K562 (cell line): Measurements from ENCODE around the gene VIPR2. TPM values are rescaled to one million over a fixed set of nuclear protein-coding genes. Genes with fewer than 3 reads are reported as not detected.

Experiments used
- ATAC-seq: fragments of 200-7000 bp; cut with Tn5 transposase; 3 replicates; pipeline ENCODE4 v1.9.1; 2020; ENCODE audit warnings: moderate library complexity
- BruUV-seq: library from RNA; stranded (reverse); fragments of 400-500 nt; replicated peaks from 2 replicates; lab custom pipeline; 2021; lab: Mats Ljungman, UMichigan
- CTCF ChIA-PET: fragments of 300-600 bp; formaldehyde crosslinking; extraction: SDS; loops from one replicate; lab custom pipeline; 2021; ENCODE audit warnings: low intra/inter-chr PET ratio; lab: Yijun Ruan, JAX
- POLR2A ChIA-PET: fragments of 300-600, 350-650 bp; sonication (Branson Sonifier 250); formaldehyde crosslinking; extraction: SDS; loops from one replicate; lab custom pipeline; 2021; ENCODE audit warnings: antibody characterized with exemption, inconsistent platforms; lab: Yijun Ruan, JAX
- DNase-seq, 4 experiments: peaks; one replicate each; pipeline versions ENCODE4 v3.0.0 to v3.0.0-alpha.2; 2011 to 2018; ENCODE audit warnings: low spot score in 3 of 4, mixed read lengths in 3 of 4; ENCODE audit errors: extremely low read depth in 1 of 4
- FAIRE-seq: peaks from 2 replicates; lab custom pipeline; 2011; peaks lifted over from hg19 to GRCh38; lab: Jason Lieb, UNC
- H2AFZ ChIP-seq: 2 replicates; pipeline ENCODE4 v1.6.0; 2011; ENCODE audit warnings: low read depth, low read length, control low read depth, inconsistent platforms
- H3K27ac ChIP-seq: fragments of 200-600 bp; 3 replicates; pipeline ENCODE4 v1.8.0; 2011; ENCODE audit warnings: low read depth, mild to moderate bottlenecking, control low read depth, inconsistent platforms, low read length, moderate library complexity, mixed read lengths; ENCODE audit errors: extremely low read depth
- H3K27me3 ChIP-seq, 2 experiments: fragments of 300-600 bp in 1 of 2; 2 replicates in 1 of 2; 3 replicates in 1 of 2; pipeline versions ENCODE4 v1.6.0 to v1.8.0; 2011; ENCODE audit warnings: inconsistent platforms in 2 of 2, low read length in 2 of 2, mild to moderate bottlenecking in 1 of 2, mixed read lengths in 1 of 2, moderate library complexity in 1 of 2; ENCODE audit not compliant: control insufficient read depth in 2 of 2, insufficient read depth in 2 of 2
- H3K36me3 ChIP-seq: fragments of 300-600 bp; 3 replicates; pipeline ENCODE4 v1.8.0; 2011; ENCODE audit warnings: mild to moderate bottlenecking, low read length, inconsistent platforms; ENCODE audit not compliant: control insufficient read depth, insufficient read depth
- H3K4me1 ChIP-seq, 2 experiments: fragments of 200-600 bp in 1 of 2; replicated peaks in 1 of 2; 2 replicates in 1 of 2; 3 replicates in 1 of 2; pipeline versions ENCODE4 v1.5.1 to v1.8.0; 2011; ENCODE audit warnings: inconsistent platforms in 2 of 2, low read length in 2 of 2, mild to moderate bottlenecking in 1 of 2, mixed read lengths in 1 of 2, moderate library complexity in 1 of 2; ENCODE audit not compliant: control insufficient read depth in 2 of 2, insufficient read depth in 2 of 2
- H3K4me2 ChIP-seq: 2 replicates; pipeline ENCODE4 v1.6.1; 2011; ENCODE audit warnings: low read length, control low read depth, inconsistent platforms, mixed read lengths; ENCODE audit not compliant: insufficient read depth
- H3K4me3 ChIP-seq: fragments of 200-600 bp; sonication (generic), shearing (Covaris generic); 2 replicates; pipeline ENCODE4 v1.5.1; 2016; ENCODE audit warnings: control low read depth, inconsistent platforms
- H3K79me2 ChIP-seq: fragments of 200-600 bp; 3 replicates; pipeline ENCODE4 v1.8.0; 2011; ENCODE audit warnings: low read length, inconsistent platforms; ENCODE audit not compliant: control insufficient read depth, insufficient read depth
- H3K9ac ChIP-seq, 2 experiments: 2 replicates each; pipeline versions ENCODE4 v1.6.0 to v1.6.1; 2011; ENCODE audit warnings: low read depth in 2 of 2, low read length in 2 of 2, control low read depth in 1 of 2, inconsistent platforms in 1 of 2, mild to moderate bottlenecking in 1 of 2, mixed read lengths in 1 of 2; ENCODE audit not compliant: insufficient read depth in 1 of 2
- H3K9me1 ChIP-seq: one replicate; pipeline ENCODE4 v1.6.0; 2011; ENCODE audit warnings: inconsistent platforms, mild to moderate bottlenecking, low read length, moderate library complexity; ENCODE audit not compliant: control insufficient read depth, insufficient read depth
- H3K9me3 ChIP-seq: replicated peaks from 2 replicates; pipeline ENCODE4 v1.5.1; 2011; ENCODE audit warnings: low read depth, low read length, inconsistent platforms; ENCODE audit not compliant: control insufficient read depth, insufficient read depth
- H4K20me1 ChIP-seq: replicated peaks from 2 replicates; pipeline ENCODE4 v1.6.1; 2011; ENCODE audit warnings: low read length, inconsistent platforms, mixed read lengths; ENCODE audit not compliant: control insufficient read depth, insufficient read depth
- FOXA1 ChIP-seq: fragments of 450-650 bp; IDR thresholded peaks from 2 replicates; pipeline ENCODE4 v1.6.1; 2016; ENCODE audit warnings: mild to moderate bottlenecking, borderline replicate concordance
- KLF1 ChIP-seq: fragments of 450-650 bp; IDR thresholded peaks from 2 replicates; pipeline ENCODE4 v1.6.1; 2016; ENCODE audit warnings: missing genetic modification characterization, missing compliant biosample characterization
- TEAD1 ChIP-seq, 2 experiments: fragments of 450-650 bp in 1 of 2; sonication (generic) in 1 of 2; formaldehyde crosslinking; IDR thresholded peaks; 2 replicates each; pipeline versions ENCODE4 v1.4.0 to v1.8.0; 2020 to 2022; ENCODE audit warnings: mild to moderate bottlenecking in 2 of 2, missing genetic modification reagents in 1 of 2
- ZC3H8 ChIP-seq: fragments of 450-650 bp; IDR thresholded peaks from 2 replicates; pipeline ENCODE4 v1.6.1; 2017
- WGBS: fragments of 100-300 bp; shearing (Covaris generic); methylation state at CpG from one replicate; pipeline ENCODE4 v1.1.6; 2016; ENCODE audit warnings: low coverage, mixed read lengths; ENCODE audit not compliant: insufficient coverage; ENCODE audit errors: missing lambda C conversion rate; 5-methylcytosine and 5-hydroxymethylcytosine counted together
- in situ Hi-C: fragments of 300-500 bp; cut with MboI; formaldehyde crosslinking; loops from 4 replicates; pipeline ENCODE4 v1.15.0; 2018; ENCODE audit warnings: inconsistent platforms, mixed read lengths
- intact Hi-C: fragments of 100-400 bp; cut with micrococcal nuclease; formaldehyde crosslinking; loops from 2 replicates; pipeline ENCODE4 v1.14.2; 2022
- polyA plus RNA-seq, 8 experiments: library from polyadenylated mRNA; depleted of rRNA in 4 of 8; stranded (reverse) in 5 of 8; unstranded in 3 of 8; fragments of >200 nt; fragmentation: Nextera tagmentation in 2 of 8; fragmentation: Illumina TruSeq in 1 of 8; extraction: Ambion mirVana in 2 of 8; extraction: Trizol in 1 of 8; gene quantifications; 2 replicates each; pipeline versions ENCODE4 v1.2.1 to v1.2.3, GENCODE V29; 2011 to 2014; ENCODE audit warnings: inconsistent platforms in 1 of 8, missing spikeins in 1 of 8
- total RNA-seq, 7 experiments: library from RNA; depleted of rRNA in 6 of 7; stranded (reverse); fragments of >200 nt in 6 of 7; fragmentation: Illumina TruSeq in 2 of 7; extraction: Trizol in 2 of 7; gene quantifications; 2 replicates each; pipeline versions ENCODE4 v1.2.1 to v1.2.3, GENCODE V29; 2011 to 2021; ENCODE audit warnings: low replicate concordance in 1 of 7
- TF ChIP-seq, protein P1 (sequence below): sonication (generic); formaldehyde crosslinking; IDR thresholded peaks from 2 replicates; pipeline ENCODE4 v1.9.0; 2022; ENCODE audit warnings: mild to moderate bottlenecking, missing genetic modification reagents
- TF ChIP-seq, protein P2 (sequence below): fragments of 450-650 bp; IDR thresholded peaks from 2 replicates; pipeline ENCODE4 v1.7.0; 2016; ENCODE audit warnings: borderline replicate concordance
- TF ChIP-seq, protein P3 (sequence below), 3 experiments: fragments of 200-800 bp in 1 of 3; sonication (Bioruptor generic) in 1 of 3; sonication (generic) in 1 of 3; formaldehyde crosslinking in 1 of 3; IDR thresholded peaks; 2 replicates each; pipeline versions ENCODE4 v1.6.1 to v1.8.0; 2016 to 2022; ENCODE audit warnings: mild to moderate bottlenecking in 2 of 3, missing compliant biosample characterization in 2 of 3, missing genetic modification characterization in 2 of 3, missing genetic modification reagents in 1 of 3

The VIPR2 gene
- total and polyA plus RNA-seq, 9 of the 15 experiments (the other 6 are each of a cell fraction or from before 2014, with no cell fraction given) = 0.04 TPM; not detected in 8

DNA sequence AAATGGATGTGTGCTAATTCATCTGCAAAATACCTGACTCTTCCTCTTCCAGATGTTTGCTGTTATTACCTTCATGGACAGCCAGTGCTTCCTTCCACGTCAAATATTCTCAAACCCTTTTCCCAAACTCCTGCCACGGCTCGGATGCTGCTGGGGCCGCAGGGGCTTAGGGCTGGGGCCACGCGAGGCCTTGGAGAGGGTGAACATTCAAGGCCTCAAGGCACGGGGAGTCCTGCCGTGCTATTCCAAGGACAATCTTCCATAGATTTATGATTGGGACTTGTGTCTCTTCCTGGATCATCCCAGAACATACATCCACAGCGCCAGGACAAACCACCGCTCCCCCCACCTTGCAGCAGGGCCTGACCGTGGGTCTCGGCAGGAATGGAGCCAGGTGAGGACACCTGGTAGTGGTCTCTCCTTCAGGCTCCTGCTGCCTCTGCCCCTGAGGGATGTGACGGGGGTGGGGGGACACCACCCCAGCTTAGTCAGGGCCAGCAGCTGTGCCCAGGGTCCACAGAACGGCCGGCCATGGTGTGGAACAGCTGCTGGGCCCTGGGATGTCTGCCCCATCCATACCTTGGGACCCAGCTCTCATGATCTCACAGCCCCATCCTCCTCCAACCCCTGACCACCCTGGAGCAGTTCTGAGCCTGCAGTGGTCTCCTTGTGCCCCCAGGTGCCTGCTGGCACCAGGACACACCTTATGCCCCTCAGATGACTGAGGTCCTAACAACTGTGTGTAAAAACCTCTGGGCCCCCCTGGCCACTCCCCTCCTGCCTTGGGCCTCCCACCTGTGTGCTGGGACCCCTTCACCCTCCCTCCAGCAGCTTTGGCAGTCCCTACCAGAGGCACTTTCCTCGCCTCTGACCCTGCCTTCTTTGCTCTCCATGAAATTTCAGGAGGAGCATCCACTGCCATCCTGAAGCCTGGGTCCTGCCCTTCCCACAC, 16.7 kb downstream of the VIPR2 start:
- intact Hi-C loops = no loop called here
- ATAC-seq (no peak), DNase-seq (no peak), FAIRE-seq (no peak)
- under 1% methylated on average over 16 of the region's 16 CpGs for WGBS
- H3K27ac ChIP-seq = no peak overlapping the region
- H3K9ac ChIP-seq = no peak overlapping the region; a peak in 1 of 4 replicates
- H3K79me2 ChIP-seq = no peaks in the 10 kb centered on the region
- no peak overlapping the region for H3K4me3 ChIP-seq
- H3K27me3 ChIP-seq = peaks cover 21 to 46% of the 10 kb centered on the region in 2 experiments; a peak in 4 of 5 replicates
- POLR2A ChIA-PET = interaction anchor here (0.7 to 1.1 kb wide), 4 partner anchors 11 to 547 kb away, joined by 3 to 4 read pairs (median 3); no protein-coding TSS in a partner anchor
- H3K9me1 ChIP-seq = no peaks in the 10 kb centered on the region
- H3K36me3 ChIP-seq = no peaks in the 10 kb centered on the region
- H3K4me1 ChIP-seq = no peaks in the 10 kb centered on the region
- no peaks in the 10 kb centered on the region for H3K9me3 ChIP-seq
- H3K4me2 ChIP-seq = no peak overlapping the region
- CTCF ChIA-PET = no interaction called here
- H2AFZ ChIP-seq = no peak overlapping the region
- no peaks in the 10 kb centered on the region; the same call in 1 of the 2 replicates for H4K20me1 ChIP-seq
- no TSS peak for BruUV-seq
- in situ Hi-C loops = no loop called here
- TF ChIP-seq KLF1 (no peak), TEAD1 (CRISPR knock-in tag; IDR thresholded peaks at IDR 0.05) (no peak), FOXA1 (no peak), ZC3H8 (no peak)
- TF ChIP-seq, protein P1, sequence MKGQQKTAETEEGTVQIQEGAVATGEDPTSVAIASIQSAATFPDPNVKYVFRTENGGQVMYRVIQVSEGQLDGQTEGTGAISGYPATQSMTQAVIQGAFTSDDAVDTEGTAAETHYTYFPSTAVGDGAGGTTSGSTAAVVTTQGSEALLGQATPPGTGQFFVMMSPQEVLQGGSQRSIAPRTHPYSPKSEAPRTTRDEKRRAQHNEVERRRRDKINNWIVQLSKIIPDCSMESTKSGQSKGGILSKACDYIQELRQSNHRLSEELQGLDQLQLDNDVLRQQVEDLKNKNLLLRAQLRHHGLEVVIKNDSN (CRISPR knock-in tag) = no peak
- TF ChIP-seq, protein P2, sequence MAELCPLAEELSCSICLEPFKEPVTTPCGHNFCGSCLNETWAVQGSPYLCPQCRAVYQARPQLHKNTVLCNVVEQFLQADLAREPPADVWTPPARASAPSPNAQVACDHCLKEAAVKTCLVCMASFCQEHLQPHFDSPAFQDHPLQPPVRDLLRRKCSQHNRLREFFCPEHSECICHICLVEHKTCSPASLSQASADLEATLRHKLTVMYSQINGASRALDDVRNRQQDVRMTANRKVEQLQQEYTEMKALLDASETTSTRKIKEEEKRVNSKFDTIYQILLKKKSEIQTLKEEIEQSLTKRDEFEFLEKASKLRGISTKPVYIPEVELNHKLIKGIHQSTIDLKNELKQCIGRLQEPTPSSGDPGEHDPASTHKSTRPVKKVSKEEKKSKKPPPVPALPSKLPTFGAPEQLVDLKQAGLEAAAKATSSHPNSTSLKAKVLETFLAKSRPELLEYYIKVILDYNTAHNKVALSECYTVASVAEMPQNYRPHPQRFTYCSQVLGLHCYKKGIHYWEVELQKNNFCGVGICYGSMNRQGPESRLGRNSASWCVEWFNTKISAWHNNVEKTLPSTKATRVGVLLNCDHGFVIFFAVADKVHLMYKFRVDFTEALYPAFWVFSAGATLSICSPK = no peak
- TF ChIP-seq, protein P3, sequence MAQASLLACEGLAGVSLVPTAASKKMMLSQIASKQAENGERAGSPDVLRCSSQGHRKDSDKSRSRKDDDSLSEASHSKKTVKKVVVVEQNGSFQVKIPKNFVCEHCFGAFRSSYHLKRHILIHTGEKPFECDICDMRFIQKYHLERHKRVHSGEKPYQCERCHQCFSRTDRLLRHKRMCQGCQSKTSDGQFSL (CRISPR knock-in tag; IDR thresholded peaks at IDR 0.05) = no peak
- TF ChIP-seq, protein P3 (tag; IDR thresholded peaks at IDR 0.05) = no peak
